ENCODE data around the gene EPHB1.

Gene EPHB1

GRCh38 chr3:135085652-135086436, 290.8 kb downstream of the EPHB1 start:
- no peak for ATAC-seq
- no peak for TF ChIP-seq ARNTL (CRISPR knock-in tag; IDR thresholded peaks at IDR 0.05; ENCODE audit: borderline replicate concordance, low read depth)
- TF ChIP-seq OSR1 (CRISPR knock-in tag; IDR thresholded peaks at IDR 0.05): no peak
- TF ChIP-seq, protein P1, sequence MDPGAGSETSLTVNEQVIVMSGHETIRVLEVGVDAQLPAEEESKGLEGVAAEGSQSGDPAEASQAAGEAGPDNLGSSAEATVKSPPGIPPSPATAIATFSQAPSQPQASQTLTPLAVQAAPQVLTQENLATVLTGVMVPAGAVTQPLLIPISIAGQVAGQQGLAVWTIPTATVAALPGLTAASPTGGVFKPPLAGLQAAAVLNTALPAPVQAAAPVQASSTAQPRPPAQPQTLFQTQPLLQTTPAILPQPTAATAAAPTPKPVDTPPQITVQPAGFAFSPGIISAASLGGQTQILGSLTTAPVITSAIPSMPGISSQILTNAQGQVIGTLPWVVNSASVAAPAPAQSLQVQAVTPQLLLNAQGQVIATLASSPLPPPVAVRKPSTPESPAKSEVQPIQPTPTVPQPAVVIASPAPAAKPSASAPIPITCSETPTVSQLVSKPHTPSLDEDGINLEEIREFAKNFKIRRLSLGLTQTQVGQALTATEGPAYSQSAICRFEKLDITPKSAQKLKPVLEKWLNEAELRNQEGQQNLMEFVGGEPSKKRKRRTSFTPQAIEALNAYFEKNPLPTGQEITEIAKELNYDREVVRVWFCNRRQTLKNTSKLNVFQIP (CRISPR knock-in tag; IDR thresholded peaks at IDR 0.05; ENCODE audit: borderline replicate concordance, low read depth): no peak
- no peak for TF ChIP-seq ZFP3 (CRISPR knock-in tag; IDR thresholded peaks at IDR 0.05)
- TF ChIP-seq PATZ1 (CRISPR knock-in tag; IDR thresholded peaks at IDR 0.05; ENCODE audit: borderline replicate concordance): no peak
- no peak for TF ChIP-seq ZNF565 (CRISPR knock-in tag; conservative IDR thresholded peaks at IDR 0.05; ENCODE audit: low read depth)
- TF ChIP-seq PPARA (CRISPR knock-in tag; IDR thresholded peaks at IDR 0.05; ENCODE audit: borderline replicate concordance): no peak
- TF ChIP-seq CSDC2 (CRISPR knock-in tag; IDR thresholded peaks at IDR 0.05): no peak
- no peak for TF ChIP-seq ZFP30 (CRISPR knock-in tag; IDR thresholded peaks at IDR 0.05)
- TF ChIP-seq BACH2 (CRISPR knock-in tag; IDR thresholded peaks at IDR 0.05; ENCODE audit: borderline replicate concordance): no peak
- no peak for TF ChIP-seq TOX (CRISPR knock-in tag; IDR thresholded peaks at IDR 0.05; ENCODE audit: borderline replicate concordance)
- no peak for TF ChIP-seq ESRRG (CRISPR knock-in tag; IDR thresholded peaks at IDR 0.05)
- TF ChIP-seq TCF4 (CRISPR knock-in tag; IDR thresholded peaks at IDR 0.05; ENCODE audit: borderline replicate concordance): no peak
- no peak for TF ChIP-seq ISL1 (CRISPR knock-in tag; IDR thresholded peaks at IDR 0.05)
- TF ChIP-seq CSRNP3 (CRISPR knock-in tag; IDR thresholded peaks at IDR 0.05): no peak
- TF ChIP-seq ZNF70 (CRISPR knock-in tag; IDR thresholded peaks at IDR 0.05): no peak
- TF ChIP-seq SNAI2 (CRISPR knock-in tag; IDR thresholded peaks at IDR 0.05): no peak

GRCh38 chr3:135087782-135088181, 292.7 kb downstream of the EPHB1 start:
- TF ChIP-seq RARB (CRISPR knock-in tag; IDR thresholded peaks at IDR 0.05) (no peak), ZFP30 (CRISPR knock-in tag; IDR thresholded peaks at IDR 0.05) (no peak), ESRRG (CRISPR knock-in tag; IDR thresholded peaks at IDR 0.05) (no peak), ZNF70 (CRISPR knock-in tag; IDR thresholded peaks at IDR 0.05) (no peak), ARNTL (CRISPR knock-in tag; IDR thresholded peaks at IDR 0.05; ENCODE audit: borderline replicate concordance, low read depth) (no peak), ISL1 (CRISPR knock-in tag; IDR thresholded peaks at IDR 0.05) (no peak), TOX (CRISPR knock-in tag; IDR thresholded peaks at IDR 0.05; ENCODE audit: borderline replicate concordance) (no peak), OSR1 (CRISPR knock-in tag; IDR thresholded peaks at IDR 0.05) (no peak), SNAI2 (CRISPR knock-in tag; IDR thresholded peaks at IDR 0.05) (no peak), TCF4 (CRISPR knock-in tag; IDR thresholded peaks at IDR 0.05; ENCODE audit: borderline replicate concordance) (no peak)
- TF ChIP-seq, protein P2, sequence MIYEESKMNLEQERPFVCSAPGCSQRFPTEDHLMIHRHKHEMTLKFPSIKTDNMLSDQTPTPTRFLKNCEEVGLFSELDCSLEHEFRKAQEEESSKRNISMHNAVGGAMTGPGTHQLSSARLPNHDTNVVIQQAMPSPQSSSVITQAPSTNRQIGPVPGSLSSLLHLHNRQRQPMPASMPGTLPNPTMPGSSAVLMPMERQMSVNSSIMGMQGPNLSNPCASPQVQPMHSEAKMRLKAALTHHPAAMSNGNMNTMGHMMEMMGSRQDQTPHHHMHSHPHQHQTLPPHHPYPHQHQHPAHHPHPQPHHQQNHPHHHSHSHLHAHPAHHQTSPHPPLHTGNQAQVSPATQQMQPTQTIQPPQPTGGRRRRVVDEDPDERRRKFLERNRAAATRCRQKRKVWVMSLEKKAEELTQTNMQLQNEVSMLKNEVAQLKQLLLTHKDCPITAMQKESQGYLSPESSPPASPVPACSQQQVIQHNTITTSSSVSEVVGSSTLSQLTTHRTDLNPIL (CRISPR knock-in tag; IDR thresholded peaks at IDR 0.05; ENCODE audit: low read depth): no peak
- ATAC-seq: no peak

DNA sequence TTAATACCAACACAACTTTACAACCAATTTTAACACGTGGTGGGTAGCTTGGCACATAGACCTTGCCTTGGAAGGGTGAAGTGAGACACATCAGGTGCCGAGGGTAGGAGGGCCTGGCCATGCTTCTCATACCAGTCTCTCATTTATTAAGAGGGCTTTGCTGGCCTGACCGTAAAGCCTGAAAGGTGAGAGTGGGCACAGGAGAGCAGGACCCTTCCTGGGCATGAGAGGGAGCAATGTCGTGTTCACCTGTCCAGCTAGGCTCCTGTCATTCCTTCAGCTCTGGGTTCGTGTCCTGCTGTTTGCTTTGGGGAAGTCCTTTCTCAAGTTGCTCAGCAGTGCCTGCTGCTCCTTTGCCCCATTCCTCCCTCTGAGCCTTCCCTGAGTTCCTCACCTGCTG, 294.4 kb downstream of the EPHB1 start:
- TF ChIP-seq ZC3H10 (CRISPR knock-in tag; IDR thresholded peaks at IDR 0.05): no peak
- TF ChIP-seq TCF4 (CRISPR knock-in tag; IDR thresholded peaks at IDR 0.05; ENCODE audit: borderline replicate concordance): no peak
- TF ChIP-seq ZNF565 (CRISPR knock-in tag; conservative IDR thresholded peaks at IDR 0.05; ENCODE audit: low read depth): no peak
- no peak for TF ChIP-seq ZFP30 (CRISPR knock-in tag; IDR thresholded peaks at IDR 0.05)
- TF ChIP-seq SNAI2 (CRISPR knock-in tag; IDR thresholded peaks at IDR 0.05): no peak
- TF ChIP-seq CSDC2 (CRISPR knock-in tag; IDR thresholded peaks at IDR 0.05): no peak
- TF ChIP-seq ESRRG (CRISPR knock-in tag; IDR thresholded peaks at IDR 0.05): no peak
- TF ChIP-seq GLIS3 (CRISPR knock-in tag; IDR thresholded peaks at IDR 0.05): no peak
- no peak for TF ChIP-seq PATZ1 (CRISPR knock-in tag; IDR thresholded peaks at IDR 0.05; ENCODE audit: borderline replicate concordance)
- no peak for TF ChIP-seq CSRNP3 (CRISPR knock-in tag; IDR thresholded peaks at IDR 0.05)
- no peak for ATAC-seq

All from SK-N-SH treated with all-trans-retinoic acid at 6 μM for 48 hours (cell line).